HepG2 (cell line): ENCODE results near the gene MAP3K5. TPM values are rescaled to one million over a fixed set of nuclear protein-coding genes. Genes with fewer than 3 reads are reported as not detected.

ENCODE experiments used
- ATAC-seq: fragments of 200-7000 bp; cut with Tn5 transposase; 3 replicates; pipeline ENCODE4 v1.9.1; 2020; ENCODE audit warnings: mild to moderate bottlenecking, moderate library complexity
- BruUV-seq: library from RNA; stranded (reverse); fragments of 400-500 nt; replicated peaks from 2 replicates; lab custom pipeline; 2021; lab: Mats Ljungman, UMichigan
- CTCF ChIA-PET: fragments of 300-600 bp; formaldehyde crosslinking; extraction: SDS; loops from one replicate; lab custom pipeline; 2021; ENCODE audit warnings: low total read pairs, inconsistent platforms, low intra/inter-chr PET ratio; lab: Yijun Ruan, JAX
- POLR2A ChIA-PET: fragments of 350-600 bp; sonication (Branson Sonifier 250); formaldehyde crosslinking; loops from one replicate; lab custom pipeline; 2020; ENCODE audit warnings: antibody characterized with exemption, inconsistent platforms; lab: Yijun Ruan, JAX
- DNase-seq: peaks from one replicate; pipeline ENCODE4 v3.0.0-alpha.2; 2015; ENCODE audit warnings: low spot score
- FAIRE-seq: peaks from 3 replicates; lab custom pipeline; 2011; peaks lifted over from hg19 to GRCh38; lab: Jason Lieb, UNC
- H2AFZ ChIP-seq: one replicate; pipeline ENCODE4 v1.6.1; 2011; ENCODE audit warnings: low read length, inconsistent platforms
- H3K27ac ChIP-seq: fragments of 300-600 bp; 3 replicates; pipeline ENCODE4 v1.8.0; 2011; ENCODE audit warnings: mixed run types, mild to moderate bottlenecking, mixed read lengths, low read length, inconsistent platforms; ENCODE audit not compliant: insufficient read depth; ENCODE audit errors: extremely low read length
- H3K27me3 ChIP-seq, 2 experiments: fragments of 200-600 bp in 1 of 2; 2 replicates in 1 of 2; 3 replicates in 1 of 2; pipeline versions ENCODE4 v1.6.0 to v1.8.0; 2011; ENCODE audit warnings: low read length in 2 of 2, mild to moderate bottlenecking in 2 of 2, moderate library complexity in 2 of 2, inconsistent platforms in 1 of 2; ENCODE audit not compliant: insufficient read depth in 2 of 2, control insufficient read depth in 1 of 2
- H3K36me3 ChIP-seq, 2 experiments: fragments of 200-600 bp in 1 of 2; replicated peaks in 1 of 2; 2 replicates in 1 of 2; 3 replicates in 1 of 2; pipeline versions ENCODE4 v1.5.1 to v1.8.0; 2011; ENCODE audit warnings: low read length in 2 of 2, inconsistent platforms in 1 of 2; ENCODE audit not compliant: insufficient read depth in 2 of 2, control insufficient read depth in 1 of 2
- H3K4me1 ChIP-seq: 2 replicates; pipeline ENCODE4 v1.5.1; 2012; ENCODE audit warnings: low read length, inconsistent platforms; ENCODE audit not compliant: insufficient read depth
- H3K4me2 ChIP-seq: 2 replicates; pipeline ENCODE4 v1.6.0; 2011; ENCODE audit warnings: low read depth, low read length, inconsistent platforms
- H3K4me3 ChIP-seq, 3 experiments: fragments of 200-600 bp in 1 of 3; sonication (generic), shearing (Covaris generic) in 1 of 3; replicated peaks in 1 of 3; 2 replicates each; pipeline ENCODE4 v1.5.1; 2011 to 2016; ENCODE audit warnings: low read length in 3 of 3, inconsistent platforms in 2 of 3, low read depth in 2 of 3, mild to moderate bottlenecking in 2 of 3, control low read depth in 1 of 3, mixed read lengths in 1 of 3; ENCODE audit not compliant: insufficient read depth in 1 of 3
- H3K79me2 ChIP-seq: one replicate; pipeline ENCODE4 v1.6.1; 2011; ENCODE audit warnings: low read length, inconsistent platforms; ENCODE audit not compliant: insufficient read depth
- H3K9ac ChIP-seq: 2 replicates; pipeline ENCODE4 v1.6.0; 2011; ENCODE audit warnings: mild to moderate bottlenecking, low read depth, low read length, inconsistent platforms; ENCODE audit not compliant: insufficient read depth
- H3K9me3 ChIP-seq: 2 replicates; pipeline ENCODE4 v1.5.1; 2012; ENCODE audit warnings: mild to moderate bottlenecking, low read length
- H4K20me1 ChIP-seq: 2 replicates; pipeline ENCODE4 v1.6.0; 2011; ENCODE audit warnings: inconsistent platforms, mild to moderate bottlenecking, low read length, moderate library complexity; ENCODE audit not compliant: insufficient read depth
- GABPA ChIP-seq, 2 experiments: IDR thresholded peaks; 2 replicates each; pipeline ENCODE4 v1.6.1; 2011 to 2016; ENCODE audit warnings: low read depth in 2 of 2, low read length in 1 of 2, missing biosample characterization in 1 of 2, missing genetic modification characterization in 1 of 2
- NFRKB ChIP-seq: fragments of 450-650 bp; IDR thresholded peaks from 2 replicates; pipeline ENCODE4 v1.6.1; 2017
- SAFB2 ChIP-seq: sonication (generic); formaldehyde crosslinking; IDR thresholded peaks from 2 replicates; pipeline ENCODE4 v1.5.1; 2020; ENCODE audit warnings: missing genetic modification reagents, low read depth, mild to moderate bottlenecking, borderline replicate concordance
- ZEB1 ChIP-seq: IDR thresholded peaks from 2 replicates; pipeline ENCODE4 v1.6.1; 2012; ENCODE audit warnings: mild to moderate bottlenecking, low read depth, inconsistent platforms; ENCODE audit not compliant: insufficient replicate concordance
- ZNF543 ChIP-seq: sonication (generic); formaldehyde crosslinking; IDR thresholded peaks from 2 replicates; pipeline ENCODE4 v1.4.0; 2020; ENCODE audit warnings: mild to moderate bottlenecking, missing genetic modification reagents
- ZNF562 ChIP-seq: sonication (generic); formaldehyde crosslinking; IDR thresholded peaks from 2 replicates; pipeline ENCODE4 v1.8.0; 2022; ENCODE audit warnings: missing genetic modification reagents, borderline replicate concordance
- ZNF598 ChIP-seq: sonication (generic); formaldehyde crosslinking; IDR thresholded peaks from 2 replicates; pipeline ENCODE4 v1.5.1; 2020; ENCODE audit warnings: mild to moderate bottlenecking, missing genetic modification reagents, borderline replicate concordance
- ZNF879 ChIP-seq: sonication (generic); formaldehyde crosslinking; IDR thresholded peaks from 2 replicates; pipeline ENCODE4 v1.8.1; 2023; ENCODE audit warnings: missing genetic modification reagents
- in situ Hi-C: cut with HindIII; loops from 2 replicates; pipeline ENCODE4 v1.10.0; 2017; ENCODE audit warnings: low pct_unique_long_range_greater_than_20kb; ENCODE audit not compliant: extremely low pct_ligation_motif_present
- intact Hi-C: fragments of 100-400 bp; cut with micrococcal nuclease; formaldehyde crosslinking; loops from one replicate; pipeline ENCODE4 v1.10.0; 2022; ENCODE audit not compliant: unreplicated experiment
- polyA plus RNA-seq, 8 experiments: library from polyadenylated mRNA; depleted of rRNA in 3 of 8; stranded (reverse) in 7 of 8; unstranded in 1 of 8; fragments of >200 nt; fragmentation: Illumina TruSeq in 4 of 8; extraction: Trizol in 4 of 8; gene quantifications; 2 replicates each; pipeline versions ENCODE4 v1.2.1 to v1.2.3, GENCODE V29; 2011 to 2016; ENCODE audit warnings: low read depth in 4 of 8, missing spikeins in 1 of 8, mixed read lengths in 1 of 8; ENCODE audit not compliant: insufficient read depth in 1 of 8
- total RNA-seq, 5 experiments: library from RNA; depleted of rRNA; stranded (reverse); fragments of >200 nt; fragmentation: Illumina TruSeq; extraction: Trizol; gene quantifications; 2 replicates each; pipeline ENCODE4 v1.2.3, GENCODE V29; 2016; ENCODE audit warnings: low read depth in 1 of 5
- TF ChIP-seq, protein P1 (sequence below): sonication (generic); formaldehyde crosslinking; IDR thresholded peaks from 2 replicates; pipeline ENCODE4 v1.5.1; 2020; ENCODE audit warnings: mild to moderate bottlenecking, moderate library complexity, missing genetic modification reagents
- TF ChIP-seq, protein P2 (sequence below): sonication (generic); formaldehyde crosslinking; IDR thresholded peaks from 2 replicates; pipeline ENCODE4 v1.5.0; 2020; ENCODE audit warnings: missing genetic modification reagents, mild to moderate bottlenecking, borderline replicate concordance

The MAP3K5 gene
- total and polyA plus RNA-seq, 2 of the 13 experiments (the other 11 are each of a cell fraction or from before 2014, with no cell fraction given) = not detected

DNA sequence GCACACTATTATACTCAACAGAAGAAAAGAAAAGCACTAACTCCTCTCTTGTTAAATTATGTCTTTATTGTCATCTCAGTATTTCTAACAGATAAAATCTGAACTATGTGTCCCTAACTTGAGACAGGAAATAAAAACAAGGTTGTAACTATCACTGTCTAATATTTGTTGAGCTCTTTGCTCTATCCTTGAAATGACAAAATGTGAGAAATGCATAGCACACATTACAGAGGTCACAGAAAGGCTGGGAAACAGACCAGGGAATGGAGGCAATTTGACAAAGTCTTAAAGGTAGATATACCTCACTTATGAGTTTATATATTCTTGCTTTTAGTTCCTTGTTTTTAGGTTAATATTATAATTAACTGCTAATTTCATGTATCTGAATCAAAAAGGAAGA, 139.6 kb downstream of the MAP3K5 start:
- Histone ChIP-seq H3K27me3 (peaks cover 0 to 4% of the 10 kb centered on the region in 2 experiments; a peak in 1 of 5 replicates), H2AFZ (no peak overlapping the region), H3K36me3 (no peaks in the 10 kb centered on the region), H3K9me3 (no peaks in the 10 kb centered on the region), H3K27ac (no peak overlapping the region), H3K79me2 (no peaks in the 10 kb centered on the region), H3K4me2 (no peak overlapping the region), H3K4me3 (no peak overlapping the region), H4K20me1 (no peaks in the 10 kb centered on the region), H3K4me1 (no peaks in the 10 kb centered on the region), H3K9ac (no peak overlapping the region)
- CTCF ChIA-PET = no interaction called here
- ATAC-seq (no peak), DNase-seq (no peak), FAIRE-seq (no peak)
- in situ Hi-C loops = no loop called here
- TF ChIP-seq ZNF543 = no peak
- no peak for TF ChIP-seq ZNF562 (CRISPR knock-in tag)
- no peak for TF ChIP-seq GABPA (IDR thresholded peaks at IDR 0.05; ENCODE audit: low read depth, low read length)
- TF ChIP-seq GABPA (CRISPR knock-in tag; IDR thresholded peaks at IDR 0.05; ENCODE audit: low read depth) = no peak
- no peak for TF ChIP-seq ZNF598 (CRISPR knock-in tag)
- TF ChIP-seq ZNF879 (CRISPR knock-in tag) = no peak
- TF ChIP-seq ZEB1 = no peak
- no peak for TF ChIP-seq NFRKB
- TF ChIP-seq, protein P1, sequence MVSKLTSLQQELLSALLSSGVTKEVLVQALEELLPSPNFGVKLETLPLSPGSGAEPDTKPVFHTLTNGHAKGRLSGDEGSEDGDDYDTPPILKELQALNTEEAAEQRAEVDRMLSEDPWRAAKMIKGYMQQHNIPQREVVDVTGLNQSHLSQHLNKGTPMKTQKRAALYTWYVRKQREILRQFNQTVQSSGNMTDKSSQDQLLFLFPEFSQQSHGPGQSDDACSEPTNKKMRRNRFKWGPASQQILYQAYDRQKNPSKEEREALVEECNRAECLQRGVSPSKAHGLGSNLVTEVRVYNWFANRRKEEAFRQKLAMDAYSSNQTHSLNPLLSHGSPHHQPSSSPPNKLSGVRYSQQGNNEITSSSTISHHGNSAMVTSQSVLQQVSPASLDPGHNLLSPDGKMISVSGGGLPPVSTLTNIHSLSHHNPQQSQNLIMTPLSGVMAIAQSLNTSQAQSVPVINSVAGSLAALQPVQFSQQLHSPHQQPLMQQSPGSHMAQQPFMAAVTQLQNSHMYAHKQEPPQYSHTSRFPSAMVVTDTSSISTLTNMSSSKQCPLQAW (CRISPR knock-in tag) = no peak
- TF ChIP-seq, protein P2, sequence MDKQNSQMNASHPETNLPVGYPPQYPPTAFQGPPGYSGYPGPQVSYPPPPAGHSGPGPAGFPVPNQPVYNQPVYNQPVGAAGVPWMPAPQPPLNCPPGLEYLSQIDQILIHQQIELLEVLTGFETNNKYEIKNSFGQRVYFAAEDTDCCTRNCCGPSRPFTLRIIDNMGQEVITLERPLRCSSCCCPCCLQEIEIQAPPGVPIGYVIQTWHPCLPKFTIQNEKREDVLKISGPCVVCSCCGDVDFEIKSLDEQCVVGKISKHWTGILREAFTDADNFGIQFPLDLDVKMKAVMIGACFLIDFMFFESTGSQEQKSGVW (CRISPR knock-in tag) = no peak
- no peak for TF ChIP-seq SAFB2
- POLR2A ChIA-PET = no interaction called here
- intact Hi-C loops = no loop called here
- BruUV-seq = no TSS peak
